Measurements from ENCODE around the gene PPARG.

DNA sequence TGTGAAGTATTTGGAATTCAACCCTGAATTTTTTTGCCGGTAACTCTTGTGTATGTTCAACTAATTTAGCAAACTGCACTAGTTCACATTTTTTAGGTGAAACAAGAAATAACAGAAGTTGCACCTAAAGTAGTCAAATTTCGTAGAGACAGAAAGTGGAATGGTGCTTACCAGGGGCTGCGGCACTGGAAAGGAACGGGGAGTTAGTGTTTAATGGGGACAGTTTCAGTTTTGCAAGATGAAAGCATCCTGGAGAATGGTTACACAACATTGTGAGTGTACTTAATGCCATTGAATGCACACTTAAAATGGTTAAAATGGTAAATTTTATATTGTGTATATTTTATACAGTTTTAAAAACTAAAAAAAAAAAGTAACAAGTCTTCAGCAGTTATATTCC is 27.4 kb downstream of the PPARG start:
- TF ChIP-seq, protein P1, sequence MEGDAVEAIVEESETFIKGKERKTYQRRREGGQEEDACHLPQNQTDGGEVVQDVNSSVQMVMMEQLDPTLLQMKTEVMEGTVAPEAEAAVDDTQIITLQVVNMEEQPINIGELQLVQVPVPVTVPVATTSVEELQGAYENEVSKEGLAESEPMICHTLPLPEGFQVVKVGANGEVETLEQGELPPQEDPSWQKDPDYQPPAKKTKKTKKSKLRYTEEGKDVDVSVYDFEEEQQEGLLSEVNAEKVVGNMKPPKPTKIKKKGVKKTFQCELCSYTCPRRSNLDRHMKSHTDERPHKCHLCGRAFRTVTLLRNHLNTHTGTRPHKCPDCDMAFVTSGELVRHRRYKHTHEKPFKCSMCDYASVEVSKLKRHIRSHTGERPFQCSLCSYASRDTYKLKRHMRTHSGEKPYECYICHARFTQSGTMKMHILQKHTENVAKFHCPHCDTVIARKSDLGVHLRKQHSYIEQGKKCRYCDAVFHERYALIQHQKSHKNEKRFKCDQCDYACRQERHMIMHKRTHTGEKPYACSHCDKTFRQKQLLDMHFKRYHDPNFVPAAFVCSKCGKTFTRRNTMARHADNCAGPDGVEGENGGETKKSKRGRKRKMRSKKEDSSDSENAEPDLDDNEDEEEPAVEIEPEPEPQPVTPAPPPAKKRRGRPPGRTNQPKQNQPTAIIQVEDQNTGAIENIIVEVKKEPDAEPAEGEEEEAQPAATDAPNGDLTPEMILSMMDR (IDR thresholded peaks at IDR 0.05): no peak
- TF ChIP-seq POLR2A (IDR thresholded peaks at IDR 0.05): no peak

Measured in body of pancreas (tissue), 4 donors.